Esophagus squamous epithelium (tissue), 4 donors: ENCODE results near the gene TRANK1.

Experiments
- CTCF ChIP-seq, 6 experiments: fragments of 450-650 bp in 4 of 6; fragments of 200-600 bp in 2 of 6; sonication (generic) in 2 of 6; IDR thresholded peaks; one replicate each; pipeline ENCODE4 v1.5.1; 2016 to 2019; ENCODE audit warnings: antibody characterized with exemption in 6 of 6, mild to moderate bottlenecking in 4 of 6, moderate library complexity in 4 of 6
- POLR2A ChIP-seq, 4 donors: fragments of 450-650 bp; IDR thresholded peaks; one replicate each; pipeline ENCODE4 v1.6.1; 2017; ENCODE audit warnings: antibody characterized with exemption in 4 of 4, mild to moderate bottlenecking in 4 of 4, moderate library complexity in 3 of 4

DNA sequence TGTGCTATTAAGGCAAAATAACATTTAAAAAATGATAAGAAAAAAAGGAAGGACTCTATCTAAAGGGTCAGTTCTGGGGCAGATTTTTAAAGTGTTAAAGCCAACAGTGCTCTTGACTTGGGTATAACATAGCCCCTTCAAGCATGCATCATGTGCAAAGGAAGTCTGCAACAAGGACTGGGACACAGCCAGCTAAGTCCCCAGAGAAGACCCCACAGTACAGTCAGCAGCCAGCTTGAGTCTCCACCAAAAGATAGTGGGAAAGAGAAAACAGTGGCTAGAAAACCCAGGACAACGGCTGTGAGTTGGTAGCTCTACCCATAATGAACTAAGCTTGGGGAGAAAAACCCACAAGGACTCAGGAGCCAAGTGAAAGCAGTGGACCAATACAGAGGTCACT lies 94.1 kb downstream of the TRANK1 start:
- no peak for TF ChIP-seq CTCF (IDR thresholded peaks at IDR 0.05)
- TF ChIP-seq POLR2A (IDR thresholded peaks at IDR 0.05), result no peak
